ENCODE measurements around the gene ADGRG6. TPM values are rescaled to one million over a fixed set of nuclear protein-coding genes. Genes with fewer than 3 reads are reported as not detected.
"Not testable (repeated sequence)": the region's sequence is repeated elsewhere in the genome, so short reads cannot be mapped to it uniquely, and the experiment has no call there.

The ADGRG6 gene
- total and polyA plus RNA-seq, 9 of the 15 experiments (the other 6 are each of a cell fraction or from before 2014, with no cell fraction given), result under 0.01 to 0.11 (median 0.05) TPM; not detected in 5

DNA sequence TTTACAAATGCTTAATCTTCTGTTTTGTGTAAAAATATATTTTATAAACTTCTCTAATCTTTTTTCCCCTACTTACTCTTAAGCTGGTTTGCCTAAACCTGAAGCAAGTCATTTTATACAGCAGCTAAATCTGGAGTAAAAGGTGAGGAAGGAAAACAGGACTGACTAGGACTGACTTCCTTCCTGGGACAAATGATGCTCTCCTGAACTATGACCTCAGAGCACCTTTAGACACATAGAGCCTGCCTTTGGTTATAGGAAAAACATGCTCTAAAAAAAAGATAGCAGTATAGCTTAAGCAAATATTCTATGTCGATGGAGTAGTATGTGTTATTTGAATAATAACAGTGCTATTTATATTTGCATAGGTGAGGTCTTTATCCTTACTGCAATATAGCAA lies 21.5 kb upstream of the ADGRG6 start (continued):
- TF ChIP-seq, protein P1, sequence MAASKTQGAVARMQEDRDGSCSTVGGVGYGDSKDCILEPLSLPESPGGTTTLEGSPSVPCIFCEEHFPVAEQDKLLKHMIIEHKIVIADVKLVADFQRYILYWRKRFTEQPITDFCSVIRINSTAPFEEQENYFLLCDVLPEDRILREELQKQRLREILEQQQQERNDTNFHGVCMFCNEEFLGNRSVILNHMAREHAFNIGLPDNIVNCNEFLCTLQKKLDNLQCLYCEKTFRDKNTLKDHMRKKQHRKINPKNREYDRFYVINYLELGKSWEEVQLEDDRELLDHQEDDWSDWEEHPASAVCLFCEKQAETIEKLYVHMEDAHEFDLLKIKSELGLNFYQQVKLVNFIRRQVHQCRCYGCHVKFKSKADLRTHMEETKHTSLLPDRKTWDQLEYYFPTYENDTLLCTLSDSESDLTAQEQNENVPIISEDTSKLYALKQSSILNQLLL (CRISPR knock-in tag; IDR thresholded peaks at IDR 0.05; ENCODE audit: borderline replicate concordance), result no peak
- TF ChIP-seq MTA1 (IDR thresholded peaks at IDR 0.05; ENCODE audit: borderline replicate concordance), result no peak
- TF ChIP-seq, protein P2, sequence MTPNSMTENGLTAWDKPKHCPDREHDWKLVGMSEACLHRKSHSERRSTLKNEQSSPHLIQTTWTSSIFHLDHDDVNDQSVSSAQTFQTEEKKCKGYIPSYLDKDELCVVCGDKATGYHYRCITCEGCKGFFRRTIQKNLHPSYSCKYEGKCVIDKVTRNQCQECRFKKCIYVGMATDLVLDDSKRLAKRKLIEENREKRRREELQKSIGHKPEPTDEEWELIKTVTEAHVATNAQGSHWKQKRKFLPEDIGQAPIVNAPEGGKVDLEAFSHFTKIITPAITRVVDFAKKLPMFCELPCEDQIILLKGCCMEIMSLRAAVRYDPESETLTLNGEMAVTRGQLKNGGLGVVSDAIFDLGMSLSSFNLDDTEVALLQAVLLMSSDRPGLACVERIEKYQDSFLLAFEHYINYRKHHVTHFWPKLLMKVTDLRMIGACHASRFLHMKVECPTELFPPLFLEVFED (CRISPR knock-in tag; conservative IDR thresholded peaks at IDR 0.05), result no peak

DNA sequence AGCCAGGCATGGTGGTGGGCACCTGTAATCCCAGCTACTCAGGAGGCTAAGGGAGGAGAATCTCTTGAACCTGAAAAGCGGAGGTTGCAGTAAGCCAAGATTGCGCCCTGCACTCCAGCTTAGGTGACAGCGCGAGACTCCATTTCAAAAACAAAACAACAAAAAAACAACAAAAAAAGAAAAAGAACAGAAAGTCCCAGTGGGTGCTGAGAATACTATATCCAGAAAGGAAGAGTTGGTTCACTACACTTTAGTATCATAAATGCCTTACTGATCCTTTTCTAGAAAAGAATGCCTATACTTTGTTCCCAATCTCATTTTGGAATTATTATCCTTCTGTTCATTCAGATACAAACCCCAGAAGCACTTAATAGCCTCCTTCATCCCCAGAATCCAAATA lies 20.9 kb upstream of the ADGRG6 start:
- WGBS (ENCODE audit: insufficient coverage, low coverage, missing lambda C conversion rate), result 3% methylated on average over 4 of the region's 4 CpGs
- TF ChIP-seq SAFB2 (IDR thresholded peaks at IDR 0.05; ENCODE audit: borderline replicate concordance, low read depth, low read length, severe bottlenecking) (no peak), KDM5B (IDR thresholded peaks at IDR 0.05; ENCODE audit: insufficient replicate concordance, low read depth, low read length) (no peak), GATA2 (CRISPR knock-in tag; IDR thresholded peaks at IDR 0.05) (no peak)
- no peak overlapping the region for H3K4me2 ChIP-seq (ENCODE audit: insufficient read depth, low read length)

DNA sequence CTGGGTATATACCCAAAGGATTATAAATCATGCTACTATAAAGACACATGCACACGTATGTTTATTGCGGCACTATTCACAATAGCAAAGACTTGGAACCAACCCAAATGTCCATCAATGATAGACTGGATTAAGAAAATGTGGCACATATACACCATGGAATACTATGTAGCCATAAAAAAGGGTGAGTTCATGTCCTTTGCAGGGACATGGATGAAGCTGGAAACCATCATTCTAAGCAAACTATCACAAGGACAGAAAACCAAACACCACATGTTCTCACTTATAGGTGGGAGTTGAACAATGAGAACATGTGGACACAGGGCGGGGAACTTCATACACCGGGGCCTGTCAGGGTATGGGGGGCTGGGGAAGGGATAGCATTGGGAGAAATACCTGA lies 18.7 kb upstream of the ADGRG6 start:
- POLR2A ChIA-PET; H3K4me3 ChIP-seq; intact Hi-C loops (cut with micrococcal nuclease); ATAC-seq; DNase-seq (ENCODE audit: extremely low read depth in 1 of 4, low spot score in 3 of 4); BruUV-seq (replicated peaks); FAIRE-seq; H3K27ac ChIP-seq (ENCODE audit: extremely low read depth, low read depth, low read length); H3K9ac ChIP-seq (ENCODE audit: insufficient read depth in 1 of 2, low read depth in 2 of 2, low read length in 2 of 2); H3K9me1 ChIP-seq (ENCODE audit: control insufficient read depth, insufficient read depth, low read length); H2AFZ ChIP-seq (ENCODE audit: low read depth, low read length); H3K27me3 ChIP-seq (ENCODE audit: control insufficient read depth in 2 of 2, insufficient read depth in 2 of 2, low read length in 2 of 2); H3K36me3 ChIP-seq (ENCODE audit: control insufficient read depth, insufficient read depth, low read length); H3K9me3 ChIP-seq (replicated peaks; ENCODE audit: control insufficient read depth, insufficient read depth, low read depth, low read length); H4K20me1 ChIP-seq (replicated peaks; ENCODE audit: control insufficient read depth, insufficient read depth, low read length); H3K4me2 ChIP-seq (ENCODE audit: insufficient read depth, low read length); H3K4me1 ChIP-seq (replicated peaks in 1 of 2; ENCODE audit: control insufficient read depth in 2 of 2, insufficient read depth in 2 of 2, low read length in 2 of 2); CTCF ChIA-PET (ENCODE audit: low intra/inter-chr PET ratio); H3K79me2 ChIP-seq (ENCODE audit: control insufficient read depth, insufficient read depth, low read length); in situ Hi-C loops (cut with MboI): not testable (repeated sequence)
- 8% methylated on average over 2 of the region's 4 CpGs for WGBS (ENCODE audit: insufficient coverage, low coverage, missing lambda C conversion rate)

More for the DNA sequence above, 20.9 kb upstream of the ADGRG6 start:
- intact Hi-C loops (cut with micrococcal nuclease), result no loop called here
- ChIA-PET CTCF (ENCODE audit: low intra/inter-chr PET ratio) (no interaction called here), POLR2A (no interaction called here)
- DNase-seq (ENCODE audit: extremely low read depth in 1 of 4, low spot score in 3 of 4) (no peak), FAIRE-seq (no peak), ATAC-seq (no peak)
- Histone ChIP-seq H3K4me1 (replicated peaks in 1 of 2; ENCODE audit: control insufficient read depth in 2 of 2, insufficient read depth in 2 of 2, low read length in 2 of 2) (no peaks in the 10 kb centered on the region), H4K20me1 (replicated peaks; ENCODE audit: control insufficient read depth, insufficient read depth, low read length) (no peaks in the 10 kb centered on the region), H3K27ac (ENCODE audit: extremely low read depth, low read depth, low read length) (no peak overlapping the region), H2AFZ (ENCODE audit: low read depth, low read length) (no peak overlapping the region), H3K9me3 (replicated peaks; ENCODE audit: control insufficient read depth, insufficient read depth, low read depth, low read length) (no peaks in the 10 kb centered on the region), H3K9me1 (ENCODE audit: control insufficient read depth, insufficient read depth, low read length) (no peaks in the 10 kb centered on the region), H3K9ac (ENCODE audit: insufficient read depth in 1 of 2, low read depth in 2 of 2, low read length in 2 of 2) (no peak overlapping the region), H3K4me3 (no peak overlapping the region), H3K27me3 (ENCODE audit: control insufficient read depth in 2 of 2, insufficient read depth in 2 of 2, low read length in 2 of 2) (no peaks in the 10 kb centered on the region), H3K79me2 (ENCODE audit: control insufficient read depth, insufficient read depth, low read length) (no peaks in the 10 kb centered on the region), H3K36me3 (ENCODE audit: control insufficient read depth, insufficient read depth, low read length) (no peaks in the 10 kb centered on the region)
- in situ Hi-C loops (cut with MboI), result no loop called here
- BruUV-seq (replicated peaks), result no TSS peak
